Right ventricle myocardium superior (tissue), 1 donor: ENCODE measurements around the gene TET1. TPM values are rescaled to one million over a fixed set of nuclear protein-coding genes. Genes with fewer than 3 reads are reported as not detected.
"Not testable (repeated sequence)": the region's sequence is repeated elsewhere in the genome, so short reads cannot be mapped to it uniquely, and the experiment has no call there.

Source experiments
- ATAC-seq: fragments of 200-7000 bp; cut with Tn5 transposase; one replicate; pipeline ENCODE4 v1.9.1; 2020; ENCODE audit warnings: mild to moderate bottlenecking; ENCODE audit not compliant: poor library complexity
- DNase-seq: peaks from one replicate; pipeline ENCODE4 v3.0.0-alpha.2; 2020
- intact Hi-C: fragments of 100-400 bp; cut with DNase I; formaldehyde crosslinking; loops from one replicate; pipeline ENCODE4 v1.11.2; 2022
- total RNA-seq: library from RNA; stranded (reverse); fragmentation: NEBNext Ultra II Directional; extraction: Animal tissue kit (Norgen Biotek cat#: 25700); gene quantifications from one replicate; pipeline ENCODE4 v1.2.1, GENCODE V29; 2021
- donor health status: DM: no; HTN: yes; CAD: no; lungs with severe emphysema.

TET1 gene
- total RNA-seq, 1 donor from 2014 or later: 2.9 TPM

- intact Hi-C loops: no loop called here
- DNase-seq: no peak
These were observed 95.5 kb downstream of the TET1 start for GRCh38 chr10:68655620-68656126.

GRCh38 chr10:68665841-68666240 is 105.7 kb downstream of the TET1 start:
- ATAC-seq (no peak), DNase-seq (no peak)
- intact Hi-C loops: no loop called here

More at GRCh38 chr10:68655620-68656126, 95.5 kb downstream of the TET1 start:
- ATAC-seq: no peak

- intact Hi-C loops: no loop called here
- ATAC-seq (no peak), DNase-seq (no peak)
These were observed 106.2 kb downstream of the TET1 start for GRCh38 chr10:68666280-68666760.

- intact Hi-C loops: no loop called here
- ATAC-seq: no peak
- no peak for DNase-seq
These were observed 108.1 kb downstream of the TET1 start for GRCh38 chr10:68668231-68668630.

- DNase-seq (no peak), ATAC-seq (no peak)
- intact Hi-C loops: no loop called here
These were observed 108.8 kb downstream of the TET1 start for GRCh38 chr10:68668972-68669371.

- ATAC-seq: no peak
- intact Hi-C loops: no loop called here
- DNase-seq: no peak
These were observed 124.3 kb downstream of the TET1 start for GRCh38 chr10:68684413-68684812.

GRCh38 chr10:68696018-68696417 is 135.9 kb downstream of the TET1 start:
- DNase-seq (no peak), ATAC-seq (no peak)
- intact Hi-C loops: no loop called here

GRCh38 chr10:68697106-68697505 is 137.0 kb downstream of the TET1 start:
- DNase-seq (no peak), ATAC-seq (no peak)
- intact Hi-C loops: no loop called here

- intact Hi-C loops: no loop called here
- ATAC-seq: no peak
- DNase-seq: no peak
These were observed 140.1 kb downstream of the TET1 start for GRCh38 chr10:68700197-68700596.

- ATAC-seq (no peak), DNase-seq (no peak)
- intact Hi-C loops: no loop called here
These were observed 145.4 kb downstream of the TET1 start for GRCh38 chr10:68705548-68705947.

GRCh38 chr10:68708987-68709386 is 148.8 kb downstream of the TET1 start:
- ATAC-seq, DNase-seq, intact Hi-C loops: not testable (repeated sequence)

- intact Hi-C loops: loop anchor here (10.0 kb wide), 1 partner anchor 168 kb away; no protein-coding TSS in a partner anchor
- DNase-seq, ATAC-seq: not testable (repeated sequence)
These were observed 152.9 kb downstream of the TET1 start for GRCh38 chr10:68713065-68713464.

- intact Hi-C loops: loop anchor here (10.0 kb wide), 1 partner anchor 173 kb away; no protein-coding TSS in a partner anchor
- DNase-seq: no peak
- no peak for ATAC-seq
These were observed 157.3 kb downstream of the TET1 start for GRCh38 chr10:68717435-68717834.

- DNase-seq (peak; percentile 98), ATAC-seq (peak; percentile 99)
- intact Hi-C loops: no loop called here
These were observed 160.9 kb downstream of the TET1 start, which contains the start of gene CCAR1 for GRCh38 chr10:68720793-68721672. Gene CCAR1, plus strand, starts transcription at chr10:68721239. Its CDS starts 1,266 bp downstream, at chr10:68722505.

GRCh38 chr10:68721673-68722335 is 161.7 kb downstream of the TET1 start:
- ATAC-seq: peak; percentile 26
- peak; percentile 58 for DNase-seq
- intact Hi-C loops: no loop called here

GRCh38 chr10:68725016-68725415 is 164.9 kb downstream of the TET1 start:
- intact Hi-C loops: no loop called here
- no peak for DNase-seq

GRCh38 chr10:68727146-68727545 is 167.0 kb downstream of the TET1 start:
- ATAC-seq (no peak), DNase-seq (no peak)
- intact Hi-C loops: no loop called here

More at GRCh38 chr10:68725016-68725415, 164.9 kb downstream of the TET1 start:
- no peak for ATAC-seq

- ATAC-seq: no peak
- intact Hi-C loops: no loop called here
- no peak for DNase-seq
These were observed 172.5 kb downstream of the TET1 start for GRCh38 chr10:68732651-68733050.

GRCh38 chr10:68734349-68734748 is 174.2 kb downstream of the TET1 start:
- intact Hi-C loops: no loop called here
- ATAC-seq (no peak), DNase-seq (no peak)
